Astrocyte (in vitro differentiated cells and primary cell): Measurements from ENCODE around the gene PIP5K1A.

Experiments
- EZH2 ChIP-seq: IDR thresholded peaks from 2 replicates; pipeline ENCODE4 v1.6.1; 2012; ENCODE audit warnings: mild to moderate bottlenecking, low read length, inconsistent platforms; ENCODE audit not compliant: insufficient read depth
- TF ChIP-seq, protein P1 (sequence below): IDR thresholded peaks from 2 replicates; pipeline ENCODE4 v1.5.1; 2011; ENCODE audit warnings: low read depth, mild to moderate bottlenecking, inconsistent platforms, low read length, moderate library complexity; ENCODE audit not compliant: insufficient read depth

DNA sequence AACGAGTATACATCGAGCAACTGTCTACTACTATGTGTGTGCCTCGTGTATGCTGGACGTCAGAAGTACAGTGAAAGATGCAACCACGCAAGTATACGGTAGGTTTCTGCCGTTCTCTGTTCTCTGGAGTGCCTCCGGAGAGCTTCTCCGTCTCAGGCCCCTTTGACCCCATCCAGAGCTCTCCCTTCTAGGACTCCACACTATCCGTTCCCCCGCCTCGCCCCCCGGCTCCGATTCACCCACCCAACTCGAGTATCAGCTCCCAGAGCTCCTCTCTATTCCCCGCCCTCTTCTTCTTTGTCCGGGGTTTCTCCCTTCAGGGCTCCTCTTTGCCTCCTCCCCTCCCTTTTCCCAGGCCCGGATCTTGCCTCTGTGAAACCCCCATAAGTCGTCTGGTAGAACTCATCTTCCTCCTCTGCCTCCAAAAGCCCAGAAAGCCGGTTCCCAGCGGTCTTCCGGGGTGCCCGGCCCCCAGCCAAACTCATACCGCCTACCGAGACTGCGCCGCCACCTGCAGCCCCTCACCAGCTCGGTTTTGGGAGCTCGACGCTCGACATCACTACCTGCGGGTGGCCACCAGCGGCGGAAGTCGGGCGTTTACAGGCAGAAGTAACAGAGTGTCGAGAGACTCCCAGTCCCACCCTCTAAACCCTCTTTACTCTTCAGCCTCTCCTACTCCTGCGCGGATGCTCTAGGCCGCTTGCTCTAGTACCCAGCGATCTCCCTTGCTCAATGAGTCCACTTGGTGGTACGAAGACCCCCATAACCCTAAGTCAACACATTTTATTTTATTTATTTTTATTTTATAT lies 8.5 kb upstream of the PIP5K1A start, which contains the start of gene VPS72:
- TF ChIP-seq EZH2: no peak
- TF ChIP-seq, protein P1, sequence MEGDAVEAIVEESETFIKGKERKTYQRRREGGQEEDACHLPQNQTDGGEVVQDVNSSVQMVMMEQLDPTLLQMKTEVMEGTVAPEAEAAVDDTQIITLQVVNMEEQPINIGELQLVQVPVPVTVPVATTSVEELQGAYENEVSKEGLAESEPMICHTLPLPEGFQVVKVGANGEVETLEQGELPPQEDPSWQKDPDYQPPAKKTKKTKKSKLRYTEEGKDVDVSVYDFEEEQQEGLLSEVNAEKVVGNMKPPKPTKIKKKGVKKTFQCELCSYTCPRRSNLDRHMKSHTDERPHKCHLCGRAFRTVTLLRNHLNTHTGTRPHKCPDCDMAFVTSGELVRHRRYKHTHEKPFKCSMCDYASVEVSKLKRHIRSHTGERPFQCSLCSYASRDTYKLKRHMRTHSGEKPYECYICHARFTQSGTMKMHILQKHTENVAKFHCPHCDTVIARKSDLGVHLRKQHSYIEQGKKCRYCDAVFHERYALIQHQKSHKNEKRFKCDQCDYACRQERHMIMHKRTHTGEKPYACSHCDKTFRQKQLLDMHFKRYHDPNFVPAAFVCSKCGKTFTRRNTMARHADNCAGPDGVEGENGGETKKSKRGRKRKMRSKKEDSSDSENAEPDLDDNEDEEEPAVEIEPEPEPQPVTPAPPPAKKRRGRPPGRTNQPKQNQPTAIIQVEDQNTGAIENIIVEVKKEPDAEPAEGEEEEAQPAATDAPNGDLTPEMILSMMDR: no peak
